AG09319 (cell line): ENCODE measurements around the gene KRTAP1-5.

Experiments
- DNase-seq: peaks from one replicate; pipeline ENCODE4 v3.0.0-alpha.2; 2010; ENCODE audit warnings: low read depth; ENCODE audit errors: extremely low read depth
- TF ChIP-seq, protein P1 (sequence below): IDR thresholded peaks from 2 replicates; pipeline ENCODE4 v1.5.1; 2011; ENCODE audit warnings: low read depth, mild to moderate bottlenecking, inconsistent platforms, low read length, moderate library complexity

Gene KRTAP1-5

DNA sequence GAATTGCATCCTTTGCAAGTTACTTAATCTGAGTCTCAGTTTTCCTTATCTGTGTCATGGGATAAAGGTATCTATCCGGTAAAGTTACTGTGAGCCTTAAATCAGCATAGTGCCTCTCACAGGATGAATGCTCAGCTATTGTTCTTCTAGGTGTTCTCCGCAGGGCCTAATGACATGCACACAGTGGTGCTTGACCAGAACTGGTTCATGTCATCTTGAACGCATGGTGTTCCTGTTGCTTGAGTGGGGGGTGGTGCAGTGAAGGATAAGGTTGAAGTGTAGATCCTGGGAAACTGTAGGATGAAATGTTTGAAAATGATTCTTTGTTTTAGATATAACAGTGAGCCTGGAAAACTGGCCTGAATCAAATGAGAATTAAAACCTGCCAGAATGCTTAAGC lies 46.9 kb downstream of the KRTAP1-5 start:
- TF ChIP-seq, protein P1, sequence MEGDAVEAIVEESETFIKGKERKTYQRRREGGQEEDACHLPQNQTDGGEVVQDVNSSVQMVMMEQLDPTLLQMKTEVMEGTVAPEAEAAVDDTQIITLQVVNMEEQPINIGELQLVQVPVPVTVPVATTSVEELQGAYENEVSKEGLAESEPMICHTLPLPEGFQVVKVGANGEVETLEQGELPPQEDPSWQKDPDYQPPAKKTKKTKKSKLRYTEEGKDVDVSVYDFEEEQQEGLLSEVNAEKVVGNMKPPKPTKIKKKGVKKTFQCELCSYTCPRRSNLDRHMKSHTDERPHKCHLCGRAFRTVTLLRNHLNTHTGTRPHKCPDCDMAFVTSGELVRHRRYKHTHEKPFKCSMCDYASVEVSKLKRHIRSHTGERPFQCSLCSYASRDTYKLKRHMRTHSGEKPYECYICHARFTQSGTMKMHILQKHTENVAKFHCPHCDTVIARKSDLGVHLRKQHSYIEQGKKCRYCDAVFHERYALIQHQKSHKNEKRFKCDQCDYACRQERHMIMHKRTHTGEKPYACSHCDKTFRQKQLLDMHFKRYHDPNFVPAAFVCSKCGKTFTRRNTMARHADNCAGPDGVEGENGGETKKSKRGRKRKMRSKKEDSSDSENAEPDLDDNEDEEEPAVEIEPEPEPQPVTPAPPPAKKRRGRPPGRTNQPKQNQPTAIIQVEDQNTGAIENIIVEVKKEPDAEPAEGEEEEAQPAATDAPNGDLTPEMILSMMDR, result no peak
- no peak for DNase-seq

DNA sequence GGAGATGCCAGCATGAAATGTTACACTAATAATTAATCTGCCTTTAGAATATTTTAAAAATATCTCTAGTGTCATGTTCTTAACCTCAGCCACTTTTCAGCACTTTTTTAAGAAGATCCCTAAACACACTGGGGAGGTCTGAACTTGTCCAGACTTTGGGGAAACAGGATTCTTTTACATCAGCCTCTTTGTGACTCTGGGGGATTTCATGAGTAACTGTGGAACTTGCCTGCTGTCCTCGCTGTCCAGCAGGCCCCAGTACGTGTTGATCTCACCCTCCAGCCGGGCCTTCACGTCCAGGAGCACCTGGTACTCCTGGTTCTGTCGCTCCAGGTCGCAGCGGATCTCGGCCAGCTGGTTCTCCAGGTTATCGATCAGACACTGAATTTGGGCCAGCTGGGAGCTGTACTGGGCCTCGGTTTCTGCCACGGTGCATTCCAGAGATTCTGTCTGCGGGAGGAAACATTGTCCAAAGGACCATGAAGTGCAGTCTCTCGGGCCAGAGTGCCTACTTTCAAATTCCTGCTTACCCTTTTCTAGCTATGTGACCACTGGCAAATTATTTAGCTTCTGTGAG lies 48.3 kb downstream of the KRTAP1-5 start:
- TF ChIP-seq, protein P1, result no peak
- no peak for DNase-seq
